NCI-H345 treated with DMSO at 0.1 percent for 48 hours (cell line): Measurements from ENCODE around the gene CCDC57.
"Not testable (repeated sequence)": the region's sequence is repeated elsewhere in the genome, so short reads cannot be mapped to it uniquely, and the experiment has no call there.

Experiments used
- DNase-seq: peaks from one replicate; lab custom pipeline; 2025; ENCODE audit not compliant: unreplicated experiment; lab: John Stamatoyannopoulos, UW

Gene CCDC57

GRCh38 chr17:82225368-82226029 lies 12.9 kb upstream of the CCDC57 start:
- DNase-seq = no peak

- DNase-seq = no peak
Measured at GRCh38 chr17:82224666-82225065, 12.0 kb upstream of the CCDC57 start.

- no peak for DNase-seq
Measured at GRCh38 chr17:82223517-82223916, 10.9 kb upstream of the CCDC57 start.

GRCh38 chr17:82222816-82223215 lies 10.2 kb upstream of the CCDC57 start:
- no peak for DNase-seq

- DNase-seq = no peak
Measured at GRCh38 chr17:82221341-82221902, 8.8 kb upstream of the CCDC57 start.

- no peak for DNase-seq
Measured at GRCh38 chr17:82219753-82220709, 7.4 kb upstream of the CCDC57 start.

- no peak for DNase-seq
Measured at GRCh38 chr17:82219083-82219482, 6.4 kb upstream of the CCDC57 start.

GRCh38 chr17:82218349-82219075 lies 5.9 kb upstream of the CCDC57 start:
- no peak for DNase-seq

GRCh38 chr17:82217530-82218204 lies 5.0 kb upstream of the CCDC57 start:
- no peak for DNase-seq

GRCh38 chr17:82217120-82217529 lies 4.5 kb upstream of the CCDC57 start:
- no peak for DNase-seq

- no peak for DNase-seq
Measured at GRCh38 chr17:82216301-82217119, 3.9 kb upstream of the CCDC57 start.

- DNase-seq = no peak
Measured at GRCh38 chr17:82215972-82216300, 3.3 kb upstream of the CCDC57 start.

- no peak for DNase-seq
Measured at GRCh38 chr17:82215095-82215971, 2.7 kb upstream of the CCDC57 start.

- DNase-seq = no peak
Measured at GRCh38 chr17:82214012-82214628, 1.5 kb upstream of the CCDC57 start.

- DNase-seq = peak; percentile 65
Measured at GRCh38 chr17:82213251-82214011, 789 bp upstream of the CCDC57 start.

- DNase-seq = not testable (repeated sequence)
Measured at GRCh38 chr17:82210655-82211054, 2.0 kb downstream of the CCDC57 start.

GRCh38 chr17:82205720-82206508 lies 6.7 kb downstream of the CCDC57 start:
- DNase-seq = peak; percentile 90
